ENCODE measurements around the gene SEMA4D.

Gene SEMA4D

DNA sequence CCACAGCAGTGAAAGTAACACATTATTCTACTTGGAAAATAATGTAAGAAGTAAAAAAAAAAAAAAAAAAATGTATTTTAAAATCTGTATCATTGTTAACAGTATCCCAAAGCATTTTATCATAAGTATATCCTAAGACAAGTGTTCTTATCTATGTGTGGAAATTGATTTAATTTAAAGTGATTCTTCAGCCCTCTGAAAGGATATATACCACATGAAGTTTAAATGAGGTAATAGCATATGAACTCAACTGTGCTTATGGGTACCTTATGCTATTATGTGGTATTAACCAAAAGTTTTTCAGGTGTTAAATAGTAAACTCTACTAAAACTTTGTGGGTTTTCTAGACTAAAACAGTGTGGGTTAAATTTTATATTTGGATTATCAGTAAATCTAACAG lies 182.4 kb downstream of the SEMA4D start:
- Histone ChIP-seq H3K79me2 (ENCODE audit: insufficient read depth, low read length) (peaks cover 89% of the 10 kb centered on the region), H3K9me3 (ENCODE audit: insufficient read depth, low read depth, low read length) (no peaks in the 10 kb centered on the region), H3K27me3 (ENCODE audit: insufficient read depth, low read length, poor library complexity, severe bottlenecking) (peaks cover 8% of the 10 kb centered on the region), H3K4me3 (ENCODE audit: low read length, poor library complexity, severe bottlenecking) (peak overlapping the region; percentile 98), H3K4me2 (ENCODE audit: low read depth, low read length, poor library complexity, severe bottlenecking) (peak overlapping the region; percentile 90), H3K36me3 (ENCODE audit: insufficient read depth, low read length) (peaks cover 56% of the 10 kb centered on the region), H4K20me1 (ENCODE audit: insufficient read depth, low read length, poor library complexity, severe bottlenecking) (peaks cover 75% of the 10 kb centered on the region), H3K9me2 (replicated peaks; ENCODE audit: low read depth, low read length) (no peaks in the 10 kb centered on the region), H3K9ac (ENCODE audit: low read depth, low read length, poor library complexity, severe bottlenecking) (peak overlapping the region; percentile 95), H3F3A (ENCODE audit: low read depth) (peaks cover 36% of the 10 kb centered on the region), H3K4me1 (ENCODE audit: insufficient read depth, low read length, poor library complexity, severe bottlenecking) (peaks cover 65% of the 10 kb centered on the region), H2AFZ (ENCODE audit: low read length) (no peak overlapping the region)
- TF ChIP-seq, protein P1, sequence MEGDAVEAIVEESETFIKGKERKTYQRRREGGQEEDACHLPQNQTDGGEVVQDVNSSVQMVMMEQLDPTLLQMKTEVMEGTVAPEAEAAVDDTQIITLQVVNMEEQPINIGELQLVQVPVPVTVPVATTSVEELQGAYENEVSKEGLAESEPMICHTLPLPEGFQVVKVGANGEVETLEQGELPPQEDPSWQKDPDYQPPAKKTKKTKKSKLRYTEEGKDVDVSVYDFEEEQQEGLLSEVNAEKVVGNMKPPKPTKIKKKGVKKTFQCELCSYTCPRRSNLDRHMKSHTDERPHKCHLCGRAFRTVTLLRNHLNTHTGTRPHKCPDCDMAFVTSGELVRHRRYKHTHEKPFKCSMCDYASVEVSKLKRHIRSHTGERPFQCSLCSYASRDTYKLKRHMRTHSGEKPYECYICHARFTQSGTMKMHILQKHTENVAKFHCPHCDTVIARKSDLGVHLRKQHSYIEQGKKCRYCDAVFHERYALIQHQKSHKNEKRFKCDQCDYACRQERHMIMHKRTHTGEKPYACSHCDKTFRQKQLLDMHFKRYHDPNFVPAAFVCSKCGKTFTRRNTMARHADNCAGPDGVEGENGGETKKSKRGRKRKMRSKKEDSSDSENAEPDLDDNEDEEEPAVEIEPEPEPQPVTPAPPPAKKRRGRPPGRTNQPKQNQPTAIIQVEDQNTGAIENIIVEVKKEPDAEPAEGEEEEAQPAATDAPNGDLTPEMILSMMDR (conservative IDR thresholded peaks at IDR 0.05; ENCODE audit: low read length), result no peak
- TF ChIP-seq EZH2phosphoT487 (IDR thresholded peaks at IDR 0.05; ENCODE audit: borderline replicate concordance), result no peak

DNA sequence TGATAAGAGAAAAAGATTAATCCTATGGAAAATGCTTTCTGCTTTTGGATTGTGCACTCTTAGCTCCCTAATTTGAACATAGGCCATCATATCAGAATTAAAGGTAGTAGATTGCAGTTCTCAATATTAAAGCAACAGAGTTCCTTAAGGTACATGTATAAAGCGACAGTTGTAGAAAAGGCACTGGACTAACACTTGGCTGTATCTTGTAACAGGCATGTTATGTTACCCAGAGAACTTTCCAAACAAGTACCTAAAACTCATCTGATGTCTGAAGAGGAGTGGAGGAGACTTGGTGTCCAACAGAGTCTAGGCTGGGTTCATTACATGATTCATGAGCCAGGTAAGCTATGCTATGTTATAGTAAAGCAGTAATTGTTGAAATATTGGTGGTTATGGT lies 183.0 kb downstream of the SEMA4D start:
- peaks cover 8% of the 10 kb centered on the region for H3K27me3 ChIP-seq (ENCODE audit: insufficient read depth, low read length, poor library complexity, severe bottlenecking)
- no peaks in the 10 kb centered on the region for H3K9me3 ChIP-seq (ENCODE audit: insufficient read depth, low read depth, low read length)
- TF ChIP-seq EZH2phosphoT487 (IDR thresholded peaks at IDR 0.05; ENCODE audit: borderline replicate concordance), result no peak
- TF ChIP-seq, protein P1 (conservative IDR thresholded peaks at IDR 0.05; ENCODE audit: low read length), result no peak
- peaks cover 88% of the 10 kb centered on the region for H3K79me2 ChIP-seq (ENCODE audit: insufficient read depth, low read length)
- H2AFZ ChIP-seq (ENCODE audit: low read length), result no peak overlapping the region
- H3K9ac ChIP-seq (ENCODE audit: low read depth, low read length, poor library complexity, severe bottlenecking), result peak overlapping the region; percentile 95
- H3K36me3 ChIP-seq (ENCODE audit: insufficient read depth, low read length), result peaks cover 56% of the 10 kb centered on the region
- peak overlapping the region; percentile 90 for H3K4me2 ChIP-seq (ENCODE audit: low read depth, low read length, poor library complexity, severe bottlenecking)
- peaks cover 36% of the 10 kb centered on the region for H3F3A ChIP-seq (ENCODE audit: low read depth)
- H3K4me3 ChIP-seq (ENCODE audit: low read length, poor library complexity, severe bottlenecking), result peak overlapping the region; percentile 98
- H3K4me1 ChIP-seq (ENCODE audit: insufficient read depth, low read length, poor library complexity, severe bottlenecking), result peaks cover 62% of the 10 kb centered on the region
- peaks cover 75% of the 10 kb centered on the region for H4K20me1 ChIP-seq (ENCODE audit: insufficient read depth, low read length, poor library complexity, severe bottlenecking)
- H3K9me2 ChIP-seq (replicated peaks; ENCODE audit: low read depth, low read length), result no peaks in the 10 kb centered on the region

DNA sequence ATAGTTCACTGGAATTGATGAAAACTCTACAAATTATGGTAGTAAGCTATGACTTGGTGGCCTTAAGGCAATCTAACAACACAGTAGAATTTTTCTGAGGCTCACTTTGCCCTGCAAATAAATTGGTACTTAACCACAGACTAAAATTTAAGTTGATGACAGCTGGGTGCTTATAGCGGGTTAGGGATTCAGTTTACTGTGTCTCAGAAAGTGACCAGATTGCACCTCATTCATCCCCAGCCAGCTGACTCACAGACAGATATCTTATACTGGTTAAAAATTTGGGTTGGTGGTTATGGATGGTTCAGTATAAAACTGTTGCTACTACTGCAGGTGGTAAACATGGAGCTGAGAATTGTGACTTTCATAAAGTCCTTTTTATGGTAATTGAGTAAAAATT lies 184.1 kb downstream of the SEMA4D start:
- Histone ChIP-seq H2AFZ (ENCODE audit: low read length) (no peak overlapping the region), H3F3A (ENCODE audit: low read depth) (peaks cover 31% of the 10 kb centered on the region), H3K4me3 (ENCODE audit: low read length, poor library complexity, severe bottlenecking) (peak overlapping the region; percentile 98), H3K4me1 (ENCODE audit: insufficient read depth, low read length, poor library complexity, severe bottlenecking) (peaks cover 58% of the 10 kb centered on the region), H3K36me3 (ENCODE audit: insufficient read depth, low read length) (peaks cover 56% of the 10 kb centered on the region), H3K9ac (ENCODE audit: low read depth, low read length, poor library complexity, severe bottlenecking) (peak overlapping the region; percentile 95), H3K27me3 (ENCODE audit: insufficient read depth, low read length, poor library complexity, severe bottlenecking) (peaks cover 8% of the 10 kb centered on the region), H3K9me3 (ENCODE audit: insufficient read depth, low read depth, low read length) (no peaks in the 10 kb centered on the region), H4K20me1 (ENCODE audit: insufficient read depth, low read length, poor library complexity, severe bottlenecking) (peaks cover 68% of the 10 kb centered on the region), H3K9me2 (replicated peaks; ENCODE audit: low read depth, low read length) (no peaks in the 10 kb centered on the region), H3K79me2 (ENCODE audit: insufficient read depth, low read length) (peaks cover 86% of the 10 kb centered on the region), H3K4me2 (ENCODE audit: low read depth, low read length, poor library complexity, severe bottlenecking) (peak overlapping the region; percentile 90)
- TF ChIP-seq, protein P1 (conservative IDR thresholded peaks at IDR 0.05; ENCODE audit: low read length), result no peak
- TF ChIP-seq EZH2phosphoT487 (IDR thresholded peaks at IDR 0.05; ENCODE audit: borderline replicate concordance), result no peak
